Measurements from ENCODE around the gene PAK5. TPM values are rescaled to one million over a fixed set of nuclear protein-coding genes. Genes with fewer than 3 reads are reported as not detected.

PAK5 gene
- total RNA-seq, 2 experiments from 2014 or later, result not detected

DNA sequence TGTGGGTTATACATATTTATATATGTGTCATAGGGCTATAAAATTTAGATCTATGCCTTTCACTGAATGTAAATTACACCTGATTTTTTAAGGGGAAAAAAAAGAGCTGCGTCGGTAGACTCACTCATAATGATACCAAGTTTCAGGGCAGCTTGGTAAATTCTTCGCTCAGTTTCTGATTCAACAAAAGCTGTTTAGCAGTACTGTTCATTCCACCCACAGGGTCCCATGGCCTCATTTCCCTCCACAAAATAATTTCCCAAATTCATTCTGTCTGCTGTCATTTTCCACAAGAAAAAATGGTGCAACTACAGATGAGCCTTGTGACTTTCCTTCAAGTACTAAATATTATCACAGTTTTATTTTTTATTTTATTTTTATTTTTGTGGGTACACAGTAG, 63.7 kb downstream of the PAK5 start:
- CTCF ChIA-PET, result no interaction called here
- no peaks in the 10 kb centered on the region for H3K4me1 Mint-ChIP-seq (ENCODE audit: low read depth)
- intact Hi-C loops (cut with DNase I, micrococcal nuclease), result no loop called here
- Histone ChIP-seq H3K27ac (ENCODE audit: low read depth in 1 of 2, low read length in 2 of 2) (no peak overlapping the region), H3K36me3 (ENCODE audit: insufficient read depth, low read length) (no peaks in the 10 kb centered on the region), H3K4me3 (ENCODE audit: low read length) (no peak overlapping the region), H3K9me3 (ENCODE audit: control insufficient read depth in 1 of 2, insufficient read depth in 1 of 2, low read length in 2 of 2) (no peaks in the 10 kb centered on the region), H3K4me1 (ENCODE audit: insufficient read depth, low read length) (no peaks in the 10 kb centered on the region), H3K27me3 (ENCODE audit: control insufficient read depth in 1 of 2, insufficient read depth in 2 of 2, low read length in 2 of 2) (no peaks in the 10 kb centered on the region)
- ATAC-seq (ENCODE audit: poor library complexity) (no peak), DNase-seq (no peak)
- no peak overlapping the region for H3K4me3 Mint-ChIP-seq
- TF ChIP-seq, protein P1, sequence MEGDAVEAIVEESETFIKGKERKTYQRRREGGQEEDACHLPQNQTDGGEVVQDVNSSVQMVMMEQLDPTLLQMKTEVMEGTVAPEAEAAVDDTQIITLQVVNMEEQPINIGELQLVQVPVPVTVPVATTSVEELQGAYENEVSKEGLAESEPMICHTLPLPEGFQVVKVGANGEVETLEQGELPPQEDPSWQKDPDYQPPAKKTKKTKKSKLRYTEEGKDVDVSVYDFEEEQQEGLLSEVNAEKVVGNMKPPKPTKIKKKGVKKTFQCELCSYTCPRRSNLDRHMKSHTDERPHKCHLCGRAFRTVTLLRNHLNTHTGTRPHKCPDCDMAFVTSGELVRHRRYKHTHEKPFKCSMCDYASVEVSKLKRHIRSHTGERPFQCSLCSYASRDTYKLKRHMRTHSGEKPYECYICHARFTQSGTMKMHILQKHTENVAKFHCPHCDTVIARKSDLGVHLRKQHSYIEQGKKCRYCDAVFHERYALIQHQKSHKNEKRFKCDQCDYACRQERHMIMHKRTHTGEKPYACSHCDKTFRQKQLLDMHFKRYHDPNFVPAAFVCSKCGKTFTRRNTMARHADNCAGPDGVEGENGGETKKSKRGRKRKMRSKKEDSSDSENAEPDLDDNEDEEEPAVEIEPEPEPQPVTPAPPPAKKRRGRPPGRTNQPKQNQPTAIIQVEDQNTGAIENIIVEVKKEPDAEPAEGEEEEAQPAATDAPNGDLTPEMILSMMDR (IDR thresholded peaks at IDR 0.05), result no peak
- H3K36me3 Mint-ChIP-seq (ENCODE audit: low read depth), result no peaks in the 10 kb centered on the region
- H3K27me3 Mint-ChIP-seq, result no peaks in the 10 kb centered on the region
- H3K9me3 Mint-ChIP-seq, result peaks cover 4% of the 10 kb centered on the region
- POLR2A ChIA-PET, result no interaction called here
- H3K27ac Mint-ChIP-seq, result no peak overlapping the region

DNA sequence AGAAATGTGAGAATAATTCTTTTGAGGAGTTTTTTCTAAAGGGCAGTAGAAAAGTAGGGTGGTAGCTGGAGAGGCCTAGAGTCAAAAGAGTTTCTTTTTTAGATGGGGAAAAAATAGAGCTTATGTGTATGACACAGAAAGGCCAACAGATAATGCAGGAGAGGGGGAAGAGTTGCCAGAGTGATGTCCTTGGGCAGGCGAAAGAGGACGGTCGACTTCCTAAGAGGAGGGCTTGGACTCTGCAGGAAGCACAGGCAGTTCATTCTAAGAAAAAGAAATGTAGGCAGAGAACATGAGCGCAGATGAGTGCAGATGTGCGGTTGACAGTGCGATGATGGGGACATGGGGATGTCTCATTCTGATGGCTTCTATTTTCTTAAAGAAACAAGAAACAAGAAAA, 68.9 kb downstream of the PAK5 start:
- H3K36me3 Mint-ChIP-seq (ENCODE audit: low read depth), result no peaks in the 10 kb centered on the region
- no peaks in the 10 kb centered on the region for H3K4me1 Mint-ChIP-seq (ENCODE audit: low read depth)
- Histone ChIP-seq H3K4me3 (ENCODE audit: low read length) (no peak overlapping the region), H3K9me3 (ENCODE audit: control insufficient read depth in 1 of 2, insufficient read depth in 1 of 2, low read length in 2 of 2) (peaks cover 0 to 6% of the 10 kb centered on the region in 2 experiments), H3K36me3 (ENCODE audit: insufficient read depth, low read length) (no peaks in the 10 kb centered on the region), H3K27ac (ENCODE audit: low read depth in 1 of 2, low read length in 2 of 2) (no peak overlapping the region), H3K4me1 (ENCODE audit: insufficient read depth, low read length) (no peaks in the 10 kb centered on the region), H3K27me3 (ENCODE audit: control insufficient read depth in 1 of 2, insufficient read depth in 2 of 2, low read length in 2 of 2) (no peaks in the 10 kb centered on the region)
- H3K9me3 Mint-ChIP-seq, result peaks cover 4% of the 10 kb centered on the region
- ChIA-PET CTCF (no interaction called here), POLR2A (no interaction called here)
- H3K27ac Mint-ChIP-seq, result no peak overlapping the region
- ATAC-seq (ENCODE audit: poor library complexity) (no peak), DNase-seq (no peak)
- TF ChIP-seq, protein P1 (IDR thresholded peaks at IDR 0.05), result no peak
- no peak overlapping the region for H3K4me3 Mint-ChIP-seq
- intact Hi-C loops (cut with DNase I, micrococcal nuclease), result no loop called here
- H3K27me3 Mint-ChIP-seq, result no peaks in the 10 kb centered on the region

DNA sequence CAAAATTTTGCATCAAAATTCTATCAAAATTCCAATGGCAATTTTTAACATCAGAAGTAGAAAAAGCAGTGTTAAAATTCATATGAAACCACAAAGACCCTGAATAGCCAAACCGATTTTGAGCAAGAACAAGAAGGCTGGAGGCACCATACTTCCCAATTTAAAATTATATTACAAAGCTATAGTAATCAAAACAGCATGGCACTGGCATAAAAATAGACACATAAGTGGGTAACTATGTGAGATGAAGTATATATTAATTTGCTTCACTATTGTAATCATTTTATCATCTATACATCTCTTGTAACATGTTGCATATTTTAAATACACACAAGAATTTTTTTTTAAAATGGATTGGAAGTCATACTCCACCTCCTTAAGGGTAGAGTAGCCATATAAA, 77.4 kb downstream of the PAK5 start:
- no peak overlapping the region for H3K27ac Mint-ChIP-seq
- peaks cover 0 to 6% of the 10 kb centered on the region in 2 experiments for H3K9me3 ChIP-seq (ENCODE audit: control insufficient read depth in 1 of 2, insufficient read depth in 1 of 2, low read length in 2 of 2)
- no peaks in the 10 kb centered on the region for H3K4me1 Mint-ChIP-seq (ENCODE audit: low read depth)
- no peak overlapping the region for H3K4me3 Mint-ChIP-seq
- no peaks in the 10 kb centered on the region for H3K27me3 ChIP-seq (ENCODE audit: control insufficient read depth in 1 of 2, insufficient read depth in 2 of 2, low read length in 2 of 2)
- CTCF ChIA-PET, result no interaction called here
- H3K36me3 Mint-ChIP-seq (ENCODE audit: low read depth), result no peaks in the 10 kb centered on the region
- DNase-seq (no peak), ATAC-seq (ENCODE audit: poor library complexity) (no peak)
- no peak overlapping the region for H3K4me3 ChIP-seq (ENCODE audit: low read length)
- TF ChIP-seq, protein P1 (IDR thresholded peaks at IDR 0.05), result no peak
- no peaks in the 10 kb centered on the region for H3K4me1 ChIP-seq (ENCODE audit: insufficient read depth, low read length)
- H3K27ac ChIP-seq (ENCODE audit: low read depth in 1 of 2, low read length in 2 of 2), result no peak overlapping the region
- intact Hi-C loops (cut with DNase I, micrococcal nuclease), result no loop called here
- POLR2A ChIA-PET, result no interaction called here
- H3K27me3 Mint-ChIP-seq, result no peaks in the 10 kb centered on the region
- peaks cover 8% of the 10 kb centered on the region for H3K9me3 Mint-ChIP-seq
- H3K36me3 ChIP-seq (ENCODE audit: insufficient read depth, low read length), result no peaks in the 10 kb centered on the region

Data from CD4-positive, alpha-beta T cell (primary cell).